Breast epithelium (tissue), 3 donors: ENCODE data around the gene TNS1.

Experiments used
- CTCF ChIP-seq, 3 donors: fragments of 450-650 bp; IDR thresholded peaks; one replicate each; pipeline ENCODE4 v1.5.1; 2016 to 2017; ENCODE audit warnings: antibody characterized with exemption in 3 of 3, mild to moderate bottlenecking in 3 of 3, moderate library complexity in 3 of 3
- POLR2A ChIP-seq: fragments of 450-650 bp; IDR thresholded peaks from one replicate; pipeline ENCODE4 v1.6.1; 2016; ENCODE audit warnings: antibody characterized with exemption, mild to moderate bottlenecking, moderate library complexity

DNA sequence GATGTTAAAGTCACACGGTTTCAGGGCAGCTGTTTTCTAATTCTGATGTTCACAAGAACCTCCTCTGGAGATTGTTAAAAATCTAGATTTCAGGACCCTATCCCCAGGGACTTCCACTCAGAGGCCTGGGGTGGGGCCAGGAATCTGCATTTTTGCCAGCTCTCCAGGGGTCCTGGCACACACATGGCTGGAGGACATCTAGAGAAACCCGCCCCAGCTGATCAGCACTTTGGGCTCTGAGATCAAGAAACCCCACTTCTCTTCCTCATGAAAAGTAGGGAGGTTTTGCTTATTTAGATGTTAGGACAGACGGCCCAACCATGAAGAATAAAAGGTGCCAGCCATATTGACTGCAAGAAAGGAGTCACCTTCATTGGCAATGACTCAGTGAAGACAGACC is 148.8 kb downstream of the TNS1 start:
- TF ChIP-seq CTCF (IDR thresholded peaks at IDR 0.05) = no peak
- no peak for TF ChIP-seq POLR2A
